HG03175 (cell line): ENCODE data around the gene TNIP1.

ENCODE experiments used
- ATAC-seq: cut with Tn5 transposase; IDR thresholded peaks from one replicate; pipeline ENCODE4 v1.9.1; 2021; ENCODE audit warnings: mild to moderate bottlenecking, moderate library complexity; ENCODE audit not compliant: unreplicated experiment

TNIP1 gene

GRCh38 chr5:151005187-151005949, 75.5 kb downstream of the TNIP1 start:
- no peak for ATAC-seq

- ATAC-seq, result no peak
Observed at GRCh38 chr5:151004499-151004898, 76.3 kb downstream of the TNIP1 start.

DNA sequence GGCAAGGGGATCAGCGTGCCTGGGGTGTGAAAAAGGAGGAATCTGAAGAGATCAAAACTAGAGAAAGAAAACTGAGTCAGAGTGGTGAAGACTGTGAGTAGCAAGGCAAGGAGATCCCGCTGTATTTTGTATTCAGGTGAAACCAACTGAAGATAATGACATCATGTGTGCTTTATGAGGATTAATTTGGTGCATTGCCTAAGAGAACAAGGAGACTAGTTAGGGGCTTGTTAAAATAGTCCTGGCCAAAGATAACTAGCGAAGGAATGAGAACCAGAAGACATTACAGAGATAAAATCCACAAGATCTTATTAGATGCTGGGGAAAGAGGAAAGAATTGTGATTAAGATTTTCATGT, 77.4 kb downstream of the TNIP1 start:
- ATAC-seq, result no peak

DNA sequence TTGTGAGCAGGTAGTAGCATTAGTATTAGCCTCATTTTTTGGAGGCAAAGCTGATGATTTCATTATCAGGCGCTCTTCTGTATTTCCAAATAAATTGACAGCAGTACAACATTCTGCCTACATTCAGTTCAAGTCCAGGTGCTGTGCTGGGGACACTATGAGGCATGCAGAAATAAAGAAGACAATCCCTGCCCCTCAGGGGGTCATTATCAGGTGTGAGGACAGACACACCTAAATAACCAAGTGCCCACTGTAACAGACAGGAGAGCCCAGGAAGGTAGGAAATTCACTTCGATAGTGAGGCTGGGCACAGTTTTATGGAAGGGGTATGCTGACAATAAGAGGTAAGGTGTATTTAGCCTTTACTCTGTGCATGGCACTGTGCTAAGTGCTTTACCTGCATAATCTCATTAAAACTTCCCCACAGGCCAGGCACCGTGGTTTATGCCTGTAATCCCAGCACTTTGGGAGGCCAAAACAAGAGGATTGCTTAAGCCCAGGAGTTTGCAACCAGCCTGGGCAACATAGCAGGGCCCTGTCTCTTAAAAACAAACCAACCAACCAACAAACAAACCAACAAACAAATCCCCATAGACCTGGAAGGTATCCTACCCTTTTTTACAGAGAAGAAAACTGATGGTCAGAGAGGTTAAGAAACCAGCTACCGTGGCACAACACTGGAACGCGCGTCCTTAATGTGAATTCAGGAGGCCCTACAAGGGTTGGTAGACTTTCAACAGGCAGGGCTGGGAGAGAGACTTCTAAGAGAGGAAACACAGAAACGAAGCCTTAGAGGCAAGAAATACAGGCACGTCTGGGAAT, 77.9 kb downstream of the TNIP1 start:
- ATAC-seq, result no peak

- no peak for ATAC-seq
Observed at GRCh38 chr5:151002250-151002649, 78.6 kb downstream of the TNIP1 start.

- ATAC-seq, result no peak
Observed at GRCh38 chr5:151001436-151001835, 79.4 kb downstream of the TNIP1 start.

DNA sequence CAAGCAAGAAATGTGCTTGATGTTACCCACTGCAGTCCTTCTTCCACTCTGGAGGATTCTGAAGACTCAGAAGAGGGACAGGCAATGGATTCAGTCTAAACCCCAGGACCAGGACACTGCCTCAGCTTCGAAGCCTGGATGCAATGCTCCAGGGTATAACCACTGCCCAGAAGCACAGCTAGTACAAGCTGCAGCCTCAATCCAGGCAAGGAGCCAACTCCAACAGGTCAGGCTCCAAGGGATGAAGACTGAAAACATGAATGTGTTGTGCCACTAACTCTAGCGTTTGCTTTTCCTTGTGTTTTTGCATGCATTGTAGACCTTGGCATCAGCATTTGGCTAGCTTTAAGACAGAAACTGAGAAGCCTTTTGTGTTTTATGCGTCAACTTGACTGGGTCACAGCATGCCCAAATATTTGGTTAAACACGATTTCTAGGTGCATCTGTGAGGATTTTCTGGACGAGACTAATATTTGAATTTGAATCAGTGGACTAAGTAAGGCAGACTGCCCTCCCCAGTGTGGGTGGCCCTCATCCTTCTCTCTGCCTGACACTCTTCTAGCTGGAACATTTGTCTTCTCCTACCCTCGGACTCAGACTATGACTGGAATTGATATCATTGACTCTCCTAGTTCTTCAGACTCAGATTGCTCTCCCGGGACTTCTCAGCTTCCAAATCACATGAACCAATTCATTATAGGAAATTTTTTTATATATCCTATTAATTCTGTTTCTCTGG, 81.0 kb downstream of the TNIP1 start:
- ATAC-seq, result no peak

GRCh38 chr5:150993826-150994412, 86.9 kb downstream of the TNIP1 start:
- ATAC-seq, result no peak

- ATAC-seq, result no peak
Observed at GRCh38 chr5:150993422-150993821, 87.4 kb downstream of the TNIP1 start.

GRCh38 chr5:150992705-150993104, 88.1 kb downstream of the TNIP1 start:
- no peak for ATAC-seq

DNA sequence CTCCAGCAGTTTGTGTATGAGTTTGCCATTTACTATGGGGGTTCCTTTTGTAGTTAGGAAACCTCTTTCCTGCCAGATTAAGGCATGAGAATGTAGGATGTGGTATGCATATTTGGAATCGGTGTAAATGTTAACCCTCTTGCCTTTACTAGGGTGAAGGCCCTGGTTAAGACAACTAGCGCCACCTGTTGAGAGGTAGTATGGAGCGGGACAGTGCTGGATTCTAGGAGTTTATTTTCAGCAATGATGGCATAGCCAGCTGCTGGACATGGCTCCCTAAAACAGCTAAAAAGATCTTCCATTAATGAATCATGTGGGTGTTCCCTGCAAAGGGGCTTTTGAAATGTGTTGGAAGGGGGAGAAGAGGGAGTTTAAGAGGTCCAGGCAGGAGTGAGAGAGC, 91.1 kb downstream of the TNIP1 start:
- no peak for ATAC-seq

- no peak for ATAC-seq
Observed at GRCh38 chr5:150987746-150988145, 93.1 kb downstream of the TNIP1 start.
